NCI-H128 (cell line): ENCODE data around the gene LOXHD1.
A peak's percentile ranks its signal among the peaks of the same experiment; 100 is the strongest.

Experiments used
- DNase-seq: peaks from one replicate; lab custom pipeline; 2025; ENCODE audit not compliant: unreplicated experiment; lab: John Stamatoyannopoulos, UW

Gene LOXHD1

GRCh38 chr18:46481048-46481846, 175.8 kb downstream of the LOXHD1 start:
- peak; percentile 16 for DNase-seq

- no peak for DNase-seq
Observed at GRCh38 chr18:46480226-46480625, 176.8 kb downstream of the LOXHD1 start.

- no peak for DNase-seq
Observed at GRCh38 chr18:46478796-46479195, 178.2 kb downstream of the LOXHD1 start.

- DNase-seq, result no peak
Observed at GRCh38 chr18:46477425-46478011, 179.5 kb downstream of the LOXHD1 start.

GRCh38 chr18:46475390-46475752, 181.6 kb downstream of the LOXHD1 start:
- no peak for DNase-seq

GRCh38 chr18:46474487-46475389, 182.3 kb downstream of the LOXHD1 start:
- no peak for DNase-seq

GRCh38 chr18:46471809-46472498, 185.1 kb downstream of the LOXHD1 start:
- no peak for DNase-seq

GRCh38 chr18:46470714-46471113, 186.3 kb downstream of the LOXHD1 start:
- no peak for DNase-seq

- DNase-seq, result peak; percentile 18
Observed at GRCh38 chr18:46469186-46469915, 187.7 kb downstream of the LOXHD1 start.

GRCh38 chr18:46468426-46469180, 188.4 kb downstream of the LOXHD1 start:
- DNase-seq, result no peak

GRCh38 chr18:46466234-46467160, 190.5 kb downstream of the LOXHD1 start:
- DNase-seq, result no peak

GRCh38 chr18:46464926-46465655, 191.9 kb downstream of the LOXHD1 start:
- DNase-seq, result no peak

GRCh38 chr18:46462523-46462922, 194.5 kb downstream of the LOXHD1 start:
- no peak for DNase-seq

- DNase-seq, result no peak
Observed at GRCh38 chr18:46461993-46462392, 195.0 kb downstream of the LOXHD1 start.

GRCh38 chr18:46460754-46461153, 196.3 kb downstream of the LOXHD1 start:
- no peak for DNase-seq

- no peak for DNase-seq
Observed at GRCh38 chr18:46459789-46460455, 197.1 kb downstream of the LOXHD1 start.

GRCh38 chr18:46458472-46458871, 198.5 kb downstream of the LOXHD1 start:
- DNase-seq, result no peak
